K562 (cell line): Measurements from ENCODE around the gene ZNF143. TPM values are rescaled to one million over a fixed set of nuclear protein-coding genes. Genes with fewer than 3 reads are reported as not detected.
A peak's percentile ranks its signal among the peaks of the same experiment; 100 is the strongest.

ENCODE experiments used
- ATF6 ChIP-seq: sonication (generic); formaldehyde crosslinking; IDR thresholded peaks from 2 replicates; pipeline ENCODE4 v1.4.0; 2020; ENCODE audit warnings: mild to moderate bottlenecking, missing genetic modification reagents
- BCOR ChIP-seq: fragments of 450-650 bp; IDR thresholded peaks from 2 replicates; pipeline ENCODE4 v1.6.1; 2016
- CHD4 ChIP-seq: fragments of 200-600 bp; sonication (generic); IDR thresholded peaks from 3 replicates; pipeline ENCODE4 v1.6.1; 2012; ENCODE audit warnings: low read depth, mild to moderate bottlenecking, mixed read lengths, low read length, inconsistent platforms; ENCODE audit not compliant: insufficient read depth, insufficient replicate concordance, poor library complexity, severe bottlenecking
- CLOCK ChIP-seq: fragments of 250-450 bp; sonication (Bioruptor Pico); IDR thresholded peaks from 2 replicates; pipeline ENCODE4 v1.4.0; 2020; ENCODE audit warnings: mild to moderate bottlenecking, moderate library complexity, borderline replicate concordance
- ETS1 ChIP-seq: conservative IDR thresholded peaks from 2 replicates; pipeline ENCODE4 v1.6.1; 2011; ENCODE audit warnings: low read depth, mild to moderate bottlenecking, low read length; ENCODE audit not compliant: control insufficient read depth
- HEY1 ChIP-seq: fragments of 250-450 bp; sonication (Bioruptor Pico); IDR thresholded peaks from 2 replicates; pipeline ENCODE4 v1.5.0; 2020; ENCODE audit warnings: mild to moderate bottlenecking, moderate library complexity, borderline replicate concordance
- KAT8 ChIP-seq: fragments of 450-650 bp; IDR thresholded peaks from 2 replicates; pipeline ENCODE4 v1.6.1; 2016; ENCODE audit warnings: low read depth, mild to moderate bottlenecking
- NFYB ChIP-seq: IDR thresholded peaks from 2 replicates; pipeline ENCODE4 v1.6.1; 2011; ENCODE audit warnings: mild to moderate bottlenecking, moderate library complexity; ENCODE audit not compliant: insufficient read length; ENCODE audit errors: extremely low read depth
- PCBP1 ChIP-seq: fragments of 200-400 bp; formaldehyde crosslinking; IDR thresholded peaks from 2 replicates; pipeline ENCODE4 v1.6.1; 2018; ENCODE audit warnings: mild to moderate bottlenecking, low read depth, low read length; ENCODE audit not compliant: poor library complexity, severe bottlenecking
- SFPQ ChIP-seq: fragments of 200-400 bp; formaldehyde crosslinking; IDR thresholded peaks from 2 replicates; pipeline ENCODE4 v1.6.1; 2017; ENCODE audit warnings: mild to moderate bottlenecking, low read depth, low read length, moderate library complexity
- SNRNP70 ChIP-seq: fragments of 200-400 bp; formaldehyde crosslinking; optimal IDR thresholded peaks from 2 replicates; pipeline ENCODE3; 2017; ENCODE audit warnings: low read depth, low read length
- TAF7 ChIP-seq: fragments of 450-650 bp; IDR thresholded peaks from 2 replicates; pipeline ENCODE4 v1.6.1; 2016; ENCODE audit warnings: missing genetic modification characterization, missing compliant biosample characterization
- TEAD1 ChIP-seq, 2 experiments: fragments of 450-650 bp in 1 of 2; sonication (generic) in 1 of 2; formaldehyde crosslinking; IDR thresholded peaks; 2 replicates each; pipeline versions ENCODE4 v1.4.0 to v1.8.0; 2020 to 2022; ENCODE audit warnings: mild to moderate bottlenecking in 2 of 2, missing genetic modification reagents in 1 of 2
- ZNF263 ChIP-seq: sonication (generic); formaldehyde crosslinking; IDR thresholded peaks from 2 replicates; pipeline ENCODE4 v1.8.0; 2022; ENCODE audit warnings: mild to moderate bottlenecking, missing genetic modification reagents, borderline replicate concordance
- ZNF274 ChIP-seq: IDR thresholded peaks from 2 replicates; pipeline ENCODE4 v1.6.1; 2011; ENCODE audit warnings: low read depth, mild to moderate bottlenecking, low read length, moderate library complexity, borderline replicate concordance
- ZNF41 ChIP-seq: fragments of 250-450 bp; sonication (Bioruptor Pico); conservative IDR thresholded peaks from 2 replicates; pipeline ENCODE4 v1.4.0; 2020; ENCODE audit warnings: mild to moderate bottlenecking
- ZNF449 ChIP-seq: fragments of 250-450 bp; sonication (Bioruptor Pico); IDR thresholded peaks from 2 replicates; pipeline ENCODE4 v1.8.0; 2022; ENCODE audit warnings: moderate library complexity, mild to moderate bottlenecking, inconsistent platforms
- polyA plus RNA-seq, 8 experiments: library from polyadenylated mRNA; depleted of rRNA in 4 of 8; stranded (reverse) in 5 of 8; unstranded in 3 of 8; fragments of >200 nt; fragmentation: Nextera tagmentation in 2 of 8; fragmentation: Illumina TruSeq in 1 of 8; extraction: Ambion mirVana in 2 of 8; extraction: Trizol in 1 of 8; gene quantifications; 2 replicates each; pipeline versions ENCODE4 v1.2.1 to v1.2.3, GENCODE V29; 2011 to 2014; ENCODE audit warnings: inconsistent platforms in 1 of 8, missing spikeins in 1 of 8
- total RNA-seq, 7 experiments: library from RNA; depleted of rRNA in 6 of 7; stranded (reverse); fragments of >200 nt in 6 of 7; fragmentation: Illumina TruSeq in 2 of 7; extraction: Trizol in 2 of 7; gene quantifications; 2 replicates each; pipeline versions ENCODE4 v1.2.1 to v1.2.3, GENCODE V29; 2011 to 2021; ENCODE audit warnings: low replicate concordance in 1 of 7

ZNF143 gene
- total and polyA plus RNA-seq, 9 of the 15 experiments (the other 6 are each of a cell fraction or from before 2014, with no cell fraction given) = 18.4 to 58.5 (median 27.1) TPM

GRCh38 chr11:9573052-9573774 is 112.4 kb downstream of the ZNF143 start, which contains the start of gene WEE1 (continued):
- no peak for TF ChIP-seq ATF6 (CRISPR knock-in tag)
- TF ChIP-seq TEAD1 (CRISPR knock-in tag; IDR thresholded peaks at IDR 0.05) = peak in 1 of 2 experiments; percentile 43; a peak in 2 of 4 replicates
- TF ChIP-seq SNRNP70 = no peak
- TF ChIP-seq ZNF41 (CRISPR knock-in tag) = no peak
- TF ChIP-seq BCOR = no peak
- TF ChIP-seq KAT8 = no peak
- peak; percentile 45 for TF ChIP-seq NFYB
- no peak for TF ChIP-seq ETS1
- no peak for TF ChIP-seq CLOCK (CRISPR knock-in tag)
- no peak for TF ChIP-seq CHD4
- TF ChIP-seq TAF7 = peak; percentile 37
- TF ChIP-seq ZNF274 = no peak
- TF ChIP-seq HEY1 = no peak
- no peak for TF ChIP-seq PCBP1
- TF ChIP-seq ZNF263 = no peak; the same call in 1 of the 2 replicates
- no peak for TF ChIP-seq ZNF449 (CRISPR knock-in tag)
- no peak for TF ChIP-seq SFPQ
